K562 (cell line): ENCODE measurements around the gene AKAP10. TPM values are rescaled to one million over a fixed set of nuclear protein-coding genes. Genes with fewer than 3 reads are reported as not detected.

ENCODE experiments used
- BCLAF1 ChIP-seq, 2 experiments: fragments of 450-650 bp in 1 of 2; IDR thresholded peaks; 2 replicates each; pipeline ENCODE4 v1.6.1; 2011 to 2017; ENCODE audit warnings: low read depth in 2 of 2, antibody characterized with exemption in 1 of 2, borderline replicate concordance in 1 of 2, low read length in 1 of 2, mild to moderate bottlenecking in 1 of 2, mixed read lengths in 1 of 2; ENCODE audit not compliant: control insufficient read depth in 1 of 2
- E2F3 ChIP-seq: fragments of 250-450 bp; sonication (Bioruptor Pico); IDR thresholded peaks from 2 replicates; pipeline ENCODE4 v1.4.0; 2020; ENCODE audit warnings: mild to moderate bottlenecking
- EGR1 ChIP-seq: fragments of 450-650 bp; conservative IDR thresholded peaks from 2 replicates; pipeline ENCODE4 v1.6.1; 2017; ENCODE audit warnings: mild to moderate bottlenecking
- HDAC3 ChIP-seq: fragments of 450-650 bp; IDR thresholded peaks from 2 replicates; pipeline ENCODE4 v1.6.1; 2018; ENCODE audit warnings: borderline replicate concordance, mild to moderate bottlenecking, moderate library complexity; ENCODE audit not compliant: partially characterized antibody
- HNRNPUL1 ChIP-seq: fragments of 200-400 bp; formaldehyde crosslinking; IDR thresholded peaks from 2 replicates; pipeline ENCODE4 v1.6.1; 2017; ENCODE audit warnings: low read length
- KHSRP ChIP-seq: fragments of 450-650 bp; IDR thresholded peaks from 2 replicates; pipeline ENCODE4 v1.6.1; 2017
- MEF2A ChIP-seq: IDR thresholded peaks from 2 replicates; pipeline ENCODE4 v1.6.1; 2011; ENCODE audit warnings: low read depth, mild to moderate bottlenecking, low read length, moderate library complexity; ENCODE audit not compliant: control insufficient read depth
- NR2C2 ChIP-seq, 2 experiments: fragments of 200-800 bp in 1 of 2; sonication (Bioruptor generic) in 1 of 2; sonication (generic) in 1 of 2; formaldehyde crosslinking in 1 of 2; IDR thresholded peaks; 2 replicates each; pipeline versions ENCODE4 v1.6.1 to v1.8.0; 2016 to 2022; ENCODE audit warnings: mild to moderate bottlenecking in 1 of 2, missing compliant biosample characterization in 1 of 2, missing genetic modification characterization in 1 of 2, missing genetic modification reagents in 1 of 2
- PCBP2 ChIP-seq: fragments of 200-400 bp; formaldehyde crosslinking; IDR thresholded peaks from 2 replicates; pipeline ENCODE4 v1.6.1; 2018; ENCODE audit warnings: low read length, low read depth, mild to moderate bottlenecking, moderate library complexity; ENCODE audit not compliant: poor library complexity, severe bottlenecking
- POLR2H ChIP-seq: IDR thresholded peaks from 2 replicates; pipeline ENCODE4 v1.6.1; 2016; ENCODE audit warnings: missing genetic modification characterization, low read depth, mild to moderate bottlenecking, control low read depth, missing compliant biosample characterization, moderate library complexity
- PRPF4 ChIP-seq: fragments of 200-400 bp; formaldehyde crosslinking; IDR thresholded peaks from one replicate; pipeline ENCODE4 v1.6.1; 2017; ENCODE audit warnings: low read length, low read depth, mild to moderate bottlenecking; ENCODE audit not compliant: insufficient read depth, poor library complexity, severe bottlenecking
- RBM25 ChIP-seq: fragments of 200-400 bp; formaldehyde crosslinking; IDR thresholded peaks from 2 replicates; pipeline ENCODE4 v1.6.1; 2018; ENCODE audit warnings: low read length, low read depth, moderate library complexity; ENCODE audit not compliant: severe bottlenecking
- ZNF41 ChIP-seq: fragments of 250-450 bp; sonication (Bioruptor Pico); conservative IDR thresholded peaks from 2 replicates; pipeline ENCODE4 v1.4.0; 2020; ENCODE audit warnings: mild to moderate bottlenecking
- polyA plus RNA-seq, 8 experiments: library from polyadenylated mRNA; depleted of rRNA in 4 of 8; stranded (reverse) in 5 of 8; unstranded in 3 of 8; fragments of >200 nt; fragmentation: Nextera tagmentation in 2 of 8; fragmentation: Illumina TruSeq in 1 of 8; extraction: Ambion mirVana in 2 of 8; extraction: Trizol in 1 of 8; gene quantifications; 2 replicates each; pipeline versions ENCODE4 v1.2.1 to v1.2.3, GENCODE V29; 2011 to 2014; ENCODE audit warnings: inconsistent platforms in 1 of 8, missing spikeins in 1 of 8
- total RNA-seq, 7 experiments: library from RNA; depleted of rRNA in 6 of 7; stranded (reverse); fragments of >200 nt in 6 of 7; fragmentation: Illumina TruSeq in 2 of 7; extraction: Trizol in 2 of 7; gene quantifications; 2 replicates each; pipeline versions ENCODE4 v1.2.1 to v1.2.3, GENCODE V29; 2011 to 2021; ENCODE audit warnings: low replicate concordance in 1 of 7
- TF ChIP-seq, protein P1 (sequence below): fragments of 450-650 bp; IDR thresholded peaks from 2 replicates; pipeline ENCODE4 v1.6.1; 2016; ENCODE audit warnings: low read depth

The AKAP10 gene
- total and polyA plus RNA-seq, 9 of the 15 experiments (the other 6 are each of a cell fraction or from before 2014, with no cell fraction given), result 4.0 to 20.3 (median 8.2) TPM

GRCh38 chr17:19977293-19978208 lies at the start of gene AKAP10 (continued):
- TF ChIP-seq, protein P1, sequence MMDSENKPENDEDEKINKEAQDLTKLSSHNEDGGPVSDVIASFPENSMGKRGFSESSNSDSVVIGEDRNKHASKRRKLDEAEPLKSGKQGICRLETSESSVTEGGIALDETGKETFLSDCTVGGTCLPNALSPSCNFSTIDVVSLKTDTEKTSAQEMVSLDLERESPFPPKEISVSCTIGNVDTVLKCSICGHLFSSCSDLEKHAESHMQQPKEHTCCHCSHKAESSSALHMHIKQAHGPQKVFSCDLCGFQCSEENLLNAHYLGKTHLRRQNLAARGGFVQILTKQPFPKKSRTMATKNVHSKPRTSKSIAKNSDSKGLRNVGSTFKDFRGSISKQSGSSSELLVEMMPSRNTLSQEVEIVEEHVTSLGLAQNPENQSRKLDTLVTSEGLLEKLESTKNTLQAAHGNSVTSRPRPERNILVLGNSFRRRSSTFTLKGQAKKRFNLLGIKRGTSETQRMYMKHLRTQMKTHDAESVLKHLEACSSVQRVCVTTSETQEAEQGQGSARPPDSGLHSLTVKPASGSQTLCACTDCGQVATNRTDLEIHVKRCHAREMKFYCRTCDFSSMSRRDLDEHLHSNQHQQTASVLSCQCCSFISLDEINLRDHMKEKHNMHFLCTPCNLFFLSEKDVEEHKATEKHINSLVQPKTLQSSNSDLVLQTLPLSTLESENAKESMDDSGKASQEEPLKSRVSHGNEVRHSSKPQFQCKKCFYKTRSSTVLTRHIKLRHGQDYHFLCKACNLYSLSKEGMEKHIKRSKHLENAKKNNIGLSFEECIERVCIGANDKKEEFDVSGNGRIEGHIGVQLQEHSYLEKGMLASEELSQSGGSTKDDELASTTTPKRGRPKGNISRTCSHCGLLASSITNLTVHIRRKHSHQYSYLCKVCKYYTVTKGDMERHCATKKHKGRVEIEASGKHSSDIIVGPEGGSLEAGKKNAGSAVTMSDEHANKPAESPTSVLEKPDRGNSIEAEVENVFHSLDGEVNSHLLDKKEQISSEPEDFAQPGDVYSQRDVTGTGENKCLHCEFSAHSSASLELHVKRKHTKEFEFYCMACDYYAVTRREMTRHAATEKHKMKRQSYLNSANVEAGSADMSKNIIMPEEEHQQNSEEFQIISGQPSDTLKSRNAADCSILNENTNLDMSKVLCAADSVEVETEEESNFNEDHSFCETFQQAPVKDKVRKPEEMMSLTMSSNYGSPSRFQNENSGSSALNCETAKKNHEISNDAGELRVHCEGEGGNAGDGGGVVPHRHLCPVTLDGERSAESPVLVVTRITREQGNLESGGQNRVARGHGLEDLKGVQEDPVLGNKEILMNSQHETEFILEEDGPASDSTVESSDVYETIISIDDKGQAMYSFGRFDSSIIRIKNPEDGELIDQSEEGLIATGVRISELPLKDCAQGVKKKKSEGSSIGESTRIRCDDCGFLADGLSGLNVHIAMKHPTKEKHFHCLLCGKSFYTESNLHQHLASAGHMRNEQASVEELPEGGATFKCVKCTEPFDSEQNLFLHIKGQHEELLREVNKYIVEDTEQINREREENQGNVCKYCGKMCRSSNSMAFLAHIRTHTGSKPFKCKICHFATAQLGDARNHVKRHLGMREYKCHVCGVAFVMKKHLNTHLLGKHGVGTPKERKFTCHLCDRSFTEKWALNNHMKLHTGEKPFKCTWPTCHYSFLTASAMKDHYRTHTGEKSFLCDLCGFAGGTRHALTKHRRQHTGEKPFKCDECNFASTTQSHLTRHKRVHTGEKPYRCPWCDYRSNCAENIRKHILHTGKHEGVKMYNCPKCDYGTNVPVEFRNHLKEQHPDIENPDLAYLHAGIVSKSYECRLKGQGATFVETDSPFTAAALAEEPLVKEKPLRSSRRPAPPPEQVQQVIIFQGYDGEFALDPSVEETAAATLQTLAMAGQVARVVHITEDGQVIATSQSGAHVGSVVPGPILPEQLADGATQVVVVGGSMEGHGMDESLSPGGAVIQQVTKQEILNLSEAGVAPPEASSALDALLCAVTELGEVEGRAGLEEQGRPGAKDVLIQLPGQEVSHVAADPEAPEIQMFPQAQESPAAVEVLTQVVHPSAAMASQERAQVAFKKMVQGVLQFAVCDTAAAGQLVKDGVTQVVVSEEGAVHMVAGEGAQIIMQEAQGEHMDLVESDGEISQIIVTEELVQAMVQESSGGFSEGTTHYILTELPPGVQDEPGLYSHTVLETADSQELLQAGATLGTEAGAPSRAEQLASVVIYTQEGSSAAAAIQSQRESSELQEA, result no peak
- peak; percentile 62; the same call in 1 of the 2 replicates for TF ChIP-seq POLR2H
- no peak for TF ChIP-seq ZNF41 (CRISPR knock-in tag)
- no peak for TF ChIP-seq HDAC3
- TF ChIP-seq MEF2A, result no peak
- no peak for TF ChIP-seq PCBP2
- no peak; the same call in 1 of the 2 replicates for TF ChIP-seq EGR1
- TF ChIP-seq BCLAF1 (IDR thresholded peaks at IDR 0.05; ENCODE audit: borderline replicate concordance in 1 of 2, control insufficient read depth in 1 of 2, low read depth in 2 of 2, low read length in 1 of 2), result no peak
- TF ChIP-seq HNRNPUL1, result no peak
- TF ChIP-seq RBM25, result no peak
- no peak for TF ChIP-seq PRPF4
- 0 out of 2 replicates have a peak, but pooled peaks have one; percentile 57 for TF ChIP-seq E2F3 (CRISPR knock-in tag)
- no peak for TF ChIP-seq NR2C2 (CRISPR knock-in tag; IDR thresholded peaks at IDR 0.05)
- TF ChIP-seq NR2C2 (tag; IDR thresholded peaks at IDR 0.05), result peak; percentile 96
- TF ChIP-seq KHSRP, result no peak
